Right atrium auricular region (tissue), 2 donors: ENCODE measurements around the gene PRSS53. TPM values are rescaled to one million over a fixed set of nuclear protein-coding genes. Genes with fewer than 3 reads are reported as not detected.

ENCODE experiments used
- DNase-seq: peaks from one replicate; pipeline ENCODE4 v3.0.0-alpha.2; 2019; ENCODE audit warnings: low spot score
- H3K27ac ChIP-seq, 2 donors: fragments of 200-600 bp; sonication (generic); 1 replicate in 1 of 2; 2 replicates in 1 of 2; pipeline ENCODE4 v1.5.1; 2016 to 2019
- H3K27me3 ChIP-seq, 2 donors: fragments of 200-600 bp; sonication (generic); one replicate each; pipeline versions ENCODE4 v1.5.1 to v1.6.0; 2017 to 2019
- H3K36me3 ChIP-seq: fragments of 200-600 bp; sonication (generic); one replicate; pipeline ENCODE4 v1.5.1; 2016
- H3K4me1 ChIP-seq, 2 donors: fragments of 200-600 bp; sonication (generic); one replicate each; pipeline versions ENCODE4 v1.5.1 to v1.6.0; 2017 to 2019
- H3K4me3 ChIP-seq, 2 donors: fragments of 200-600 bp; sonication (generic); 1 replicate in 1 of 2; 2 replicates in 1 of 2; pipeline ENCODE4 v1.5.1; 2017 to 2019; ENCODE audit warnings: mild to moderate bottlenecking in 1 of 2, moderate library complexity in 1 of 2
- H3K9me3 ChIP-seq, 2 donors: fragments of 200-600 bp; sonication (generic); one replicate each; pipeline ENCODE4 v1.5.1; 2019
- total RNA-seq, 2 donors: library from RNA; depleted of rRNA; stranded (reverse); fragments of >200 nt; gene quantifications; one replicate each; pipeline ENCODE4 v1.1.0, GENCODE V29; 2016
- TF ChIP-seq, protein P1 (sequence below), 2 donors: fragments of 200-600 bp; sonication (generic); IDR thresholded peaks; one replicate each; pipeline ENCODE4 v1.5.1; 2019; ENCODE audit warnings: antibody characterized with exemption in 2 of 2

The PRSS53 gene
- total RNA-seq, 2 donors from 2014 or later: 0.15 to 0.43 TPM

DNA sequence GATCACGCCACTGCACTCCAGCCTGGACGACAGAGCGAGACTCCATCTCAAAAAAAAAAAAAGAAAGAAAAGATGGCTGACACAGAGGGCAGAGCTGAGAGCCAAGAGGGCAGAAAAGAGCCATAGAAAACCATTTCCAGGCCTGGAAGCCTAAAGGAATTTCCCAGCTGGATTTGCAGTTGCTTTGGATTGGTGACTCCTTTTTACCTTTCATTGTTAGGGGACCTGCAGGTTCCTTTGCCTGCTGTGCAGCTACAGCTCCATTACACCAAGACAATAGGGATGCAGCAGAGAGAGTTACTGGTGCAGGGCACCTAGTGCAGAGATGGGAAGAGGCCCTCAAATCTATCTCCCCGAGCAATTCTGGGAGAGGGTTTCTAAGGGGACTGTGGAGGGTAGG lies 33.1 kb downstream of the PRSS53 start:
- Histone ChIP-seq H3K4me1 (no peaks in the 10 kb centered on the region), H3K36me3 (peaks cover 4% of the 10 kb centered on the region), H3K27me3 (no peaks in the 10 kb centered on the region), H3K4me3 (no peak overlapping the region), H3K27ac (no peak overlapping the region), H3K9me3 (no peaks in the 10 kb centered on the region)
- no peak for DNase-seq
- TF ChIP-seq, protein P1, sequence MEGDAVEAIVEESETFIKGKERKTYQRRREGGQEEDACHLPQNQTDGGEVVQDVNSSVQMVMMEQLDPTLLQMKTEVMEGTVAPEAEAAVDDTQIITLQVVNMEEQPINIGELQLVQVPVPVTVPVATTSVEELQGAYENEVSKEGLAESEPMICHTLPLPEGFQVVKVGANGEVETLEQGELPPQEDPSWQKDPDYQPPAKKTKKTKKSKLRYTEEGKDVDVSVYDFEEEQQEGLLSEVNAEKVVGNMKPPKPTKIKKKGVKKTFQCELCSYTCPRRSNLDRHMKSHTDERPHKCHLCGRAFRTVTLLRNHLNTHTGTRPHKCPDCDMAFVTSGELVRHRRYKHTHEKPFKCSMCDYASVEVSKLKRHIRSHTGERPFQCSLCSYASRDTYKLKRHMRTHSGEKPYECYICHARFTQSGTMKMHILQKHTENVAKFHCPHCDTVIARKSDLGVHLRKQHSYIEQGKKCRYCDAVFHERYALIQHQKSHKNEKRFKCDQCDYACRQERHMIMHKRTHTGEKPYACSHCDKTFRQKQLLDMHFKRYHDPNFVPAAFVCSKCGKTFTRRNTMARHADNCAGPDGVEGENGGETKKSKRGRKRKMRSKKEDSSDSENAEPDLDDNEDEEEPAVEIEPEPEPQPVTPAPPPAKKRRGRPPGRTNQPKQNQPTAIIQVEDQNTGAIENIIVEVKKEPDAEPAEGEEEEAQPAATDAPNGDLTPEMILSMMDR (IDR thresholded peaks at IDR 0.05): no peak

DNA sequence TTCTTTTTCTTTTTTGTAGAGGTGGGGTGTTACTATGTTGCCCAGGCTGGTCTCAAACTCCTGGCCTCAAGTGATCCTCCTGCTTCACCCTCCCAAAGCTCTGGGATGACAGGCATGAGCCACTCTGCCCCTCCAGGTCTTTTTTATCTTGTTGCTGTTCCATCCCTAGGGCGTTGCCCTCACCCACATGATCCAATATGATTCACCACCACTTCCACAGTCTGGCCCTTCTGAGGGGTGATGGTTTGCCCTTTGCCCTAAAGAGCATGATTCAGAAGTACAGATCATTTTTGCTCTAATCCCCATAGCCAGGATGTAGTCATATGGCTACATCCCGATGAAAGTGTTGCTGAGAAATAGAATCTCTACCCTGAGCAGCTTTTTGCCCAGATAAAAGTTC lies 36.6 kb downstream of the PRSS53 start:
- TF ChIP-seq, protein P1 (IDR thresholded peaks at IDR 0.05): no peak
- H3K9me3 ChIP-seq: no peaks in the 10 kb centered on the region
- H3K27me3 ChIP-seq: no peaks in the 10 kb centered on the region
- H3K36me3 ChIP-seq: no peaks in the 10 kb centered on the region
- peak; percentile 64 for DNase-seq
- H3K27ac ChIP-seq: no peak overlapping the region
- H3K4me1 ChIP-seq: no peaks in the 10 kb centered on the region
- no peak overlapping the region for H3K4me3 ChIP-seq

DNA sequence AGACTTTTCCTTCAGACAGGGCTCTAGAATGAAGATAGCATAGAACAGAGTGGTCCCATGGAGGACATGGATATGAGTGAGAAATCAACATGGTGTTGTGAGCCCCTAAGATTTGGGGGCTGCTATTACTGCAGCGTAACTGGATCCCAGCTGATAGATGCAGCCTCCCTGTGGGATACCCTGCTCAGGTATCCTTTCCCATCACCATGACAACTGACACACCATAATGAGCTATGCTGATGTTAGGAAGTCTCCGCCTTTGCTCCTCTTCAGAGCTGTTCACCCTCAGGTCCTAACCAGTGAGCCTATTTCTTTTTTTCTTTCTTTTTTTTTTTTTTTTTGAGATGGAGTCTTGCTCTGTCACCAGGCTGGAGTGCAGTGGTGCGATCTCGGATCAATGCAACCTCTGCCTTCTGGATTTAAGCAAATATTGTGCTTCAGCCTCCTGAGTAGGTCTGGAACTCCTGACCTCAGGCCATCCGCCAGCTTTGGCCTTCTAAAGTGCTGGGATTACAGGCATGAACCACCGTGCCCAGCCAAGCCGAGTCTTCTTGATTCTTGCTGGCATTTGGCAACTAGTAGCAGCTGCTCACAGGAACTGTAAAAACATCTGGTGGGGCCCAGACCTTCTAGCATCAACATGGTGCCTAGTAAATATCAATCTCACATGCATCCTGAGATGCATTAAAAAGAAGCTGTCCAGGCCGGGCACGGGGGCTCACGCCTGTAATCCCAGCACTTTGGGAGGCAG lies 38.3 kb downstream of the PRSS53 start:
- DNase-seq: no peak
- Histone ChIP-seq H3K27me3 (no peaks in the 10 kb centered on the region), H3K27ac (no peak overlapping the region), H3K9me3 (no peaks in the 10 kb centered on the region), H3K4me3 (no peak overlapping the region), H3K4me1 (no peaks in the 10 kb centered on the region), H3K36me3 (no peaks in the 10 kb centered on the region)
- TF ChIP-seq, protein P1 (IDR thresholded peaks at IDR 0.05): no peak

DNA sequence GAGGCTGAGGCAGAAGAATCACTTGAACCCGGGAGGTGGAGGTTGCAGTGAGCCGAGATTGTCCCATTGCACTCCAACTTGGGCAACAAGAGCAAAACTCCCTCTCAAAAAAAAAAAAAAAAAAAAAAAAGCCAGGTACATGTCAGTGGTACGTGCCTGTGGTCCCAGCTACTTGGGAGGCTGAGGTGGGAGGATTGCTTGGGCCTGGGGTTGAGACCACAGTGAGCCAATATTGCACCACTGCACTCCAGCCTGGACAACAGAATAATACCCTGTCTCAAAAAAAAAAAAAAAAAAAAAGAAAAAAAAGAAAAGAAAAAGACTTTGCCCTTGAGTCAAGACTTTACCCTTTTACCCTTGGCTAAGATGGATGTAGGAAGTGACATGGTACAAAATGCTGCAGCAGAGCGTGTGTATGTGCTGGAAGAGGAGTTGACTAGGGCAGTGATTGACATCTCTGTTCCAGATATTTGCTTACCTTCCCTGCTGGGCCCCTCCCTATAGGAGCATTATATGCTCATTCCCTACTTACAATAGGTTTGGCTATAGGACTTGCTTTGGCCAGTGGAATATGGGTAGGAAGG lies 44.8 kb downstream of the PRSS53 start:
- TF ChIP-seq, protein P1 (IDR thresholded peaks at IDR 0.05): no peak
- Histone ChIP-seq H3K4me1 (no peaks in the 10 kb centered on the region), H3K9me3 (no peaks in the 10 kb centered on the region), H3K36me3 (peaks cover 37% of the 10 kb centered on the region), H3K27me3 (no peaks in the 10 kb centered on the region), H3K4me3 (no peak overlapping the region), H3K27ac (no peak overlapping the region)
- DNase-seq: no peak

DNA sequence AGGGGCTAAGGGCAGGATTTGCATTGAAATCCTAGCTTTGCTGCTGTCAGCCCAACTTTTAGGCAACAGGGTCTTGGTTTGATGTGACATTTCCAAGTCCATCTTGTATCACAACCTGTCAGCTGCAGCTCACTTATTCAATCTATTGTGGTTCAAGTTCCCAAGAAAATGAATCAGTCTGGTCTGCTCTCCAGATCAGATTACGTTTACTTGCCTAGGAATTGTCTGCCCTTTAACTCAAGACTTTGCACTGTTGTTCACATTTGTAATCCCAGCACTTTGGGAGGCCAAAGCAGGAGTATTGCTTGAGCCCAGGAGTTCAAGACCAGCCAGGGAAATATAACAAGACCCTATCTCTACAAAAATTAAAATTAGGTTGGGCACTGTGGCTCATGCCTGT lies 45.4 kb downstream of the PRSS53 start:
- H3K4me3 ChIP-seq: no peak overlapping the region
- TF ChIP-seq, protein P1 (IDR thresholded peaks at IDR 0.05): no peak
- no peaks in the 10 kb centered on the region for H3K27me3 ChIP-seq
- H3K9me3 ChIP-seq: no peaks in the 10 kb centered on the region
- no peak for DNase-seq
- no peak overlapping the region for H3K27ac ChIP-seq
- no peaks in the 10 kb centered on the region for H3K4me1 ChIP-seq
- peaks cover 44% of the 10 kb centered on the region for H3K36me3 ChIP-seq
